Keratinocyte (primary cell): ENCODE measurements around the gene EHBP1.

Experiments
- CTCF ChIP-seq, 3 experiments: IDR thresholded peaks in 1 of 3; conservative IDR thresholded peaks in 1 of 3; optimal IDR thresholded peaks in 1 of 3; 2 replicates in 2 of 3; 3 replicates in 1 of 3; pipeline versions ENCODE3 to v1.5.1; 2011; ENCODE audit warnings: low read length in 3 of 3, mild to moderate bottlenecking in 3 of 3, moderate library complexity in 2 of 3, control low read depth in 1 of 3, inconsistent platforms in 1 of 3; ENCODE audit not compliant: insufficient read depth in 2 of 3; ENCODE audit errors: extremely low read depth in 1 of 3
- EZH2 ChIP-seq: IDR thresholded peaks from one replicate; pipeline ENCODE4 v1.6.1; 2012; ENCODE audit warnings: inconsistent platforms, mild to moderate bottlenecking, low read length, moderate library complexity

- TF ChIP-seq CTCF (optimal IDR thresholded peaks at IDR 0.05 in 1 of 3, IDR thresholded peaks at IDR 0.05 in 1 of 3, conservative IDR thresholded peaks at IDR 0.05 in 1 of 3; ENCODE audit: extremely low read depth in 1 of 3, insufficient read depth in 2 of 3, low read length in 3 of 3) (no peak), EZH2 (no peak)
Measured at GRCh38 chr2:62852254-62852653, 146.7 kb downstream of the EHBP1 start.
